CD4-positive, alpha-beta T cell treated with Interleukin-21 for 1 hour (primary cell): ENCODE data around the gene CALML3.

Source experiments
- DNase-seq: peaks from one replicate; pipeline ENCODE4 v3.0.0-alpha.2; 2020

Gene CALML3

GRCh38 chr10:5545011-5545410 lies 20.2 kb downstream of the CALML3 start:
- no peak for DNase-seq

GRCh38 chr10:5545426-5545777 lies 20.6 kb downstream of the CALML3 start:
- no peak for DNase-seq

DNA sequence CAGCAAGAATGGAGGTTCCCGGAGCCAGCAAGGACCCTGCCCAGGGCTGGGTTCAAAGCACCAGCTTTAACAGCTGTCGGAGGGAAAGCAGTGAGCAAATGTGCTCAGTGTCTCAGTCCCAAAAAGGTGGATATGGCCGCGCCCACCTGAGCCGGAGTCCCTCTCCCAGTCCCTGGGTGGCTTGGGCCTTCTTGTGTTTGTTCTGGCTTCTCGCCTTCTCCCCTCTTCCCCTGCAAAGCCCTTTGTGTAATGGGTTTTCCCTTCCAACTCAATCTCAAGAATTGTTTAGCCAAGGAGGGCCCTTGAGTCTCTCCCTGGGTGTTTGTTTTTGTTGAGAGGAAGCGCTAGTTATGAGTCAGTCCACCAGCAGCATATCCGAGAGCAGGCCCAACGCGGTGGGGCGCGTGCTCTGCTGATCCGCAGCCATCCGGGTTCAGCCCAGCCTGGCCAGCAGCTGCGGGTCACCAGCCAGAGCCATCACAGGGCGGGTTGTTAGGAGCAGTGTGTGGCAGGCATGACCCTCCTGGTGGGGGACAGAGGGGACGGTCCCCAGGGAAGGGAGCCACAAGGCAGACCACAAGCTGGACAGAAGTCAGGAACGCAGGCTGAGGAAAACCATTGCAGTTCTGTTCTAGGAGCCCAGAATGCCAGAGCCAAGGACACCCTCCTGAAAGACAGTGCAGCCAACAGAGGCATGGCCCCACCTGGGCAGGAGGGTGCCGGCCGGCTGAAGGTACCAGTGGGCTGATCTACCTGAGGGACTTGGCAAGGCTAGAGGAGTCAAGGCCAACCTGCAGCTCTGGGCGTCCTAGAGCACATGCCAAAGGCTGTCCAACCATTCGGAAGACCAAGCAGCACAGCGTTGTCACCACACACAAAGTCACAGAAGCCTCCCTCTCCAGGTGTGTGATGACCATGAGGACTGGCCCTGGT lies 21.3 kb downstream of the CALML3 start:
- DNase-seq: no peak

GRCh38 chr10:5546891-5547680 lies 22.3 kb downstream of the CALML3 start:
- no peak for DNase-seq

- no peak for DNase-seq
Observed at GRCh38 chr10:5547681-5547930, 22.8 kb downstream of the CALML3 start.

GRCh38 chr10:5547931-5548660 lies 23.3 kb downstream of the CALML3 start:
- DNase-seq: no peak

DNA sequence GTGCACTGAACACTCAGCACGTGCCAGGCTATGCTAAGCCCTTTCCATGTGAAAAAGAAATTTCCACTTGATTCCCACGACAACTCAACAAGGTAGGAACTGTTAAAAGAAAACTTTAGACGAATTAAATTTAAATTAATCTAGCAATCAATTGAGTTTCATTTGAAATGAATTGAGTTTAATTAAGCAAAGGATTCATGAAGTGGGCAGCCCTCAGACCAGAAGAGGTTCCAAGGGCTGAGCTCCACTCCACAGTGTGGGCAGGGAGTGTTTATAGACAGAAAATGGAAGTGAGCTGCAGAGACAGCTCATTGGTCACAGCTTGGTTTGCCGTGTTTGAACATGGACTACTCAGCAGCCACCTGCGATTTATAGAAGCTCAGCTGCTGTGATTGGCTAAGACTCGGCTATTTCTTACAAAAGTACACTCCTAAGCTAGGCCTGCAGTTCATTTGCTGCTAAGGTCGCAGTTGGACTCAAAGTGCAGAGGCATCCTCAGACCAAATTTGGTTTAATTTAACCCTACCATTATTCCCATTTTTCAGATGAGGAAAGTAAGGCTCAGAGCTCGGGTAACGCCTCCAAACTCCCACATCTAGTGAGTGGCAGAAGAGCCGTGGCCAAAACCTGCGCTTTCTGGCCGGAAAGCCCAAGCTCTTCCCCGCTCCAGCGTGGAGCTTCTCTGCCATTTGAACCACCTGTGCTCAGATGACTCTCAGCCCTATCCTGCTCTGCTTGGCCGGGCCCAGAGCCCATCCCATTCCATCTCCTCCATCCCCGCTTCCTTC lies 24.9 kb downstream of the CALML3 start:
- no peak for DNase-seq

DNA sequence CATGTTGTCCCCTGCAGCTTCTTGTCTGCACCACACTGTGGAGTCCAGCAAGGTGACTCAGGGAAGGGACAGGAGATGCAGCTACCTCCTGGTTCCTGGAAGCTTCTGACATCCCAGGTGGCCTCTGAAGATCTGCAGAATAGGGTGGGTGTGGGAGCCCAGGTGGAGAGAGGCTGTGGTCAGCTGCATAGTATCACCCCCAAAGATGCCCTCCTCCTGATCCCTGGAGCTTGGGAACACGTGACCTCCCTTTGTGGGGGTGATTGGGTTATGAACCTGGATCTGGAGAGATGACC lies 25.4 kb downstream of the CALML3 start:
- no peak for DNase-seq

GRCh38 chr10:5550621-5551530 lies 26.1 kb downstream of the CALML3 start:
- DNase-seq: no peak

GRCh38 chr10:5551531-5552375 lies 27.0 kb downstream of the CALML3 start:
- DNase-seq: no peak

DNA sequence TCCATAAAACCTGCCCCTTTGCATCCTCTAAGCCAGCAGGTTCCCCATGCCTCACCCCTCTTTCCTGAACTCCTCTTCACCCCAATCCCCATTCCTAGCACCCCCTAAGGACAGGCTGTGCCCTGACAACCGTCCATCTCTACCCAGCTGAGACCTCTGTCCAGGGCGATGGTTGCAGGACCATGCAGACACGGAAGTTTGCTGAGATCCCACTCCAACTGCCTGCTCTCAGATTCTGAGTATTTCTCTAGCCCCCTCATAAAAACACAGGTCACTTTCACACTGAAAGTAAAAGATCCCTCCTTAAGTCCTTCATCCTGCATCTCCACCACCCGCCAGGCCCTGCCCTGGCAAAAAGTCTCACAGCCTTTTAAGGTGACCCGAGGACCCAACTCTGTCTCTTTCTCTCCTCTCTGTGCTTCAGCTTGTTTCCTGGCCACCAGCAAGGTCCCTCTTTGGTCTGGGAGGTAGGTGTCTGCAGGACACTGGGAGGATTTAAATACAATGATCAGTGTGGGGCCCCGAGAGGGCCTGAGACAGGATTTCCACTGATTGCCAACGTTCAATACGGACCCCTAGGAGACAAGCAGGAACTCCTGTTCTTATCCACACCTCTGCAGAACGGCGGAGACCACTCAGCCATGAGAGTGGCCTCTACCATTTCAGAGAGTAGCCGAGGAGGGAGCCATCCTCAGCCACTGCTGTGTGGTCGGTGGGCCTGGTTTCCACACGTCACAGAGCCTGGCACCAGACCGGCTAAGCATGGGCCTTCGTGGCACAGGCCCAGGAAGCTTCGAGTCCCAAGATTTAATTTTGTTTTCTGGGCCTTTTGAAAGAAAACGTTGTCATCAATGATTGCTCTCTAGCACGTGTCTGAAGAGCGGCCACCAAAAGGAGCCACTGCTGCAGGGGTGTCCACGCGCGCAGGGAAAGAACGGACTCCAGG lies 27.9 kb downstream of the CALML3 start:
- no peak for DNase-seq

DNA sequence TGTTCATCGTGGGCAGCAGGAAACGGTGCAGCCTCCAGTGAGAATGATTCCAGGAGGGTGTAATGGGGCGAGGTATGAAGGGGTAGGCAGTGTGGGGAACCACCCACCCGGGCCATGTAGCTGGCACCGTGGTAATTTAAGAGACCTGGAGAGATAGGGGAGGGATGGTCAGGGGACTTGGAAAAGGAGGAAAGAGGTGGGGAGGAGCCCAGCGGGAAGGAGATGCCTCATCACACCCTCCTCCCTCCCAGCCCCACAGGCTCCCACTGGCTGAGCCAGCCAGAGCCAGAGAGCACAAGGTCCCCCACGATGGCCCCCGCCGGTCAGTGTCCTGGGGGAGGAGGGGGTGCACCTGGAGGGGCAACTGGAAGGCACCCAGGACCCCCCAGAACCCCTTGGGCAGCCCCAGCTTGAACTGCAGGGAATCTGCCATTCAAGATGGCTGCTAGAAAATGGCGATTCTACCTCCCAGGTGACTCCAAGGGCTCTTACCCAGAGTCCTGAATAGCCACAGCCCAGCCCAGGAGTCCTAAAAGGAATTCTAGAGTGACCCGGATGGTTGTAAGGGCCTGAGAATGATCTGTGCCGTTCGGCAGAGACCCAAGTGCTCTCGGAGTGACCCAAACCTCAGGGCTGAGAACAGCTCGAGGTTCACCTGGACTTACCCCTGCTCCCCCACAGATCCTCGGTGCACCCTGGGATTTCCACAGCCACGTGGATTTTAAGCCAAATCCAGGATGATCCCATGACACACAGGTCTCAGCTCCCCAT lies 28.8 kb downstream of the CALML3 start:
- no peak for DNase-seq

- no peak for DNase-seq
Observed at GRCh38 chr10:5555021-5555510, 30.3 kb downstream of the CALML3 start.

- no peak for DNase-seq
Observed at GRCh38 chr10:5555881-5556280, 31.1 kb downstream of the CALML3 start.

DNA sequence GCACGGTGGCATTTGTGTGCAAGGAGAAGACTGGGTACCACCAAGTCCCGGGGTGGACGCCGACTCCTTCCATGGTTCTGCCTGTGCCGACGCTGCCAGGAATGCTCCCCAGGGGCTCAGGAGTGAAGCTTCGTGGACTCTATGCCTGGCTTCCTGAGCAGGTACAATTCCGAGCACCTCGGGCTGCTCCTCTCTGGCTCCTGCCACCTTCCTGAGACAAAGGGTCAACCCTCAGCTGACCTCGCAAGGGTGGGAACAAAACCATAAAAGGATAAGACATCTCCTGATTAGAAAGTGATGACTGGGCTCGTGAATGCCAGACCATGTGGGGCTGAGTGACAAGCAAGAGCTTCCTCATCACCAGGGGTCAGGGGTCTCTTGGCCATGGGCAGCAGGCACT lies 31.8 kb downstream of the CALML3 start:
- no peak for DNase-seq

GRCh38 chr10:5557040-5557721 lies 32.4 kb downstream of the CALML3 start:
- DNase-seq: no peak

- no peak for DNase-seq
Observed at GRCh38 chr10:5557799-5558771, 33.3 kb downstream of the CALML3 start.
